HG03103 (cell line): ENCODE data around the gene PRORP.
"Not testable (repeated sequence)": the region's sequence is repeated elsewhere in the genome, so short reads cannot be mapped to it uniquely, and the experiment has no call there.

Source experiments
- ATAC-seq: cut with Tn5 transposase; IDR thresholded peaks from one replicate; pipeline ENCODE4 v1.9.1; 2021; ENCODE audit warnings: low read depth; ENCODE audit not compliant: unreplicated experiment

PRORP gene

DNA sequence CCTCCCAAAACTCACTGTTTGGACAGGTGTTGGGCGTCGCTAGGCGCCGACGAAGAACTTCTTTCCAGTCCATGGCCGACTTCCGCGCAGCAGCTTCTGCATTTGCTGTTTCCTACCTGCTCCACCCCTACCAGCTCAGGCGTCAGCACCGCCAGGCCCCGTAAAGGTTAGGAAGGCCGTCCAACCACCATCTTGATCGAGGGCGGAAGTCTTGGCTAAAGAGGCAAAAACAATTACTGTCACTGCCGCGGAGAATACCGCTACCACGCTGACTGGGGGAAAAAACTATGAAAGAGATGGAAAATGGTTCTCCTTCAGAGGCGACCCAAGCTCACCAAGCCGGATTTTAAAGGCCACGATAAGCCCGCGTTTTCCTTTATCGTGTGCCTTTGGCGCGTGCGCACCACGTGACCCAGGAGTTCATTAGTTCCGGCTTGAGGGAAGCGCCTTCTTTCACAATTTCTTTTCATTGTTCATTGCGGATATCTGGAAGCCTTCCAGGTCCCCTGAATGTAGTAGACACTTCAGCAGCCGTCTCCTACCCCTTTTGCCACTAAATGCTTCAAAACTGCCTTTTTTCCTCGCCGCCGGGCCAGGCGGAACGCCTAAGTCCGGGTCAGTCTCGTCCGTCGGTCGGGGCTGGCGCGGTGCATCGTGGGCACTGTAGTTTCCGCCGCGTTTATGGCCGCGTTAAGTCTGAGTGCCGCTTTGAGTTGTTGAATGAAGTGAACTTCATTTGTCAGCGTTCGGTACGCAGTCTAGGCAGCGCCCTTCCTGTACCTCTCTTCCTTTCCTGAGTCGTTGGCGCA, at the start of gene PRORP, which contains the start of gene PPP2R3C:
Gene PRORP, plus strand, starts transcription at position 666 of the 809 bp plus-strand sequence. CDS start 694 bp downstream, outside the sequence.
Gene PPP2R3C, minus strand, starts transcription at position 104 of the 809 bp plus-strand sequence. Its CDS starts 31 bp downstream, at position 73.
- ATAC-seq, result peak; percentile 86

DNA sequence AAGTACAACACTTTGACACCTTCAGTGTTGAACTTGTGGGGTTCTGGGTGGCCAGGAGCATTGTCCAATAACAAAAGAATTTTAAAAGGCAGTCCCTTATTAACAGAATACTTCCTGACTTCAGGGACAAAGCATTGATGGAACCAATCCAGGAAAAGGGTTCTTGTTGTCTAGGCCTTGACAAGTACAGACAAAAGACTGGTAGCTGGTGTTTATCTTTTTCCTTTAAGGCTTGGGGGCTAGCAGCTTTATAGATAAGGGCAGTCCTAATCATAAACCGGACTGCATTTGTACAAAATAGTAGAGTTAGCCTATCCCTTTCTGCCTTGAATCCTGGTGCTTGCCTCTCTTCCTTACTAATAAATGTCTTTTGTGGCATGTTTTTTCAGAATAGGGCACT, 48.9 kb upstream of the PRORP start:
- ATAC-seq, result no peak

DNA sequence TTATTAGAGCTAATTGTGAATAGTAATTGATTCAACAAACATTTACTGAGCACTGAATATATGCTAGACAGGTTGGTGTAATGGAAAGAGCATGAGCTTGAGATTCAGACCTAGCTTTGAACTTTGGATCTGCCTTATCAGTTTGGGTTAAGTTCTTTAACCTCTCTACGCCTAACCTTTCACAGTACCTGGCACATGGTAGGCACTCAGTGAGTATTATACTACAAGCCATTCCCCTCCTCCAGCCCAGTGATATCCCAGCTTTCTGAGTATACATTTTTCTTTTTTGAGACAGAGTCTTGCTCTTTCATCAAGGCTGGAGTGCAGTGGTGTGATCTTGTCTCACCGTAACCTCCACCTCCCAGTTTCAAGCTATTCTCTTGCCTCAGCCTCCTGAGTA, 44.3 kb upstream of the PRORP start:
- no peak for ATAC-seq

DNA sequence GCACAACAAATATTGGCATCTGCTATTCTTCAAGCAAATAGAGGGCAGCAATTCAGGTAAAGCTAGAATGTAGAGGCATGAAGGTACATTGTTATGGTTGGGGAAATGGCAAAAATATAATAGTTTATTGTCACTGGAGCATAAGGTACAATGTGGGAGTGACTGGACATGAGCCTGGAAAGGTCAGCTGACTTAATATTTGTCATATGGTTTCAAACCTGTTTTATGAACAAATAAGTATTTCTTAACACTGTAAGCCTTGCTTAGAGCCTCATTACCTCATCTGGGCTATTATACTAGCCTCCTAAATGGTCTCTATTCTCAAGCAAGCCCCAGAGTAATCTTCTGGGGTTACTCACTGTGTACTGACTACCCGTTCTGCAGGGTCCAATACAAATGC, 42.6 kb upstream of the PRORP start:
- ATAC-seq, result no peak

DNA sequence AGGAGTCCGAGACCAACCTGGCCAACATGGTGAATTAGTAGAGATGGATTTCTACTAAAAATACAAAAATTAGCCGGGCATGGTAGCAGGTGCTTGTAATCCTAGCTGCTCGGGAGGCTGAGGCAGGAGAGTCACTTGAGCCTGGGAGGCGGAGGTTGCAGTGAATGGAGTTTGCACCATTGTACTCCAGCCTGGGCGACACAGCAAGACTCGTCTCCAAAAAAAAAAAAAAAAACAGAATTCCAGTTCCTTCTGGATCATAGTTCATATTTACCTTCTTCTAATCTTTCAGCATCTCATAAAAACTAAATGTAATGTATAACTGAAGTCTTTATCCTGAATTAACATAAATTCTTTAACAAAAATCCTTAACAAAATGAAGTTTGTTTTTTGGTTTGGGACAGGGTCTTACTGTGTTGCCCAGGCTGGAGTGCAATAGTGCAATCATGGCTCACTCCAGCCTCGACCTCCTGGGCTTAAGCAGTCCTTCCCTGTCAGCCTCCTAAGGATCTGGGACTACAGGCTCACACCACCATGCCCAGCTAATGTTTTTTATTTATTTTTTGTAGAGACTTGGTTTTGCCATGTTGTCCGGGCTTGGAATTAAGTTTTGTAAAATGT, 38.7 kb upstream of the PRORP start:
- no peak for ATAC-seq

DNA sequence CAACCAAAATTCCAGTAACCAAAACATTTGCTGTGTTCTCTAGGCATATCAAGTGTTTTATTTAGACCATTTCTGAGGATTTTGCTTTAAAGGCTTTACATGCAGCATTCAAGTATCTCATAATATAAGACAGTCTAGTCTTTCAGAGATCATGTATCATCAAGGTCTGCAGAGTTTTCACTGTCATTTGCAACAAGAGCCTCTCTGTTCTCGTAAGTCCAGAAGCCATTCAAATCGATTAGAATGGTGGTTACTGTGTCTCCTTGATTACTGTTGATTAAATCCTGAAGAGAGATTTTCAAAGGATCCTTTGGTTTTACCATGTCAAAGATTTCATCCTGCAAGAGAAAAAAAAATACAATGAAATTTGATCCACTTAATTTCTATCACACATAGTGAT, 36.9 kb upstream of the PRORP start:
- ATAC-seq, result no peak

DNA sequence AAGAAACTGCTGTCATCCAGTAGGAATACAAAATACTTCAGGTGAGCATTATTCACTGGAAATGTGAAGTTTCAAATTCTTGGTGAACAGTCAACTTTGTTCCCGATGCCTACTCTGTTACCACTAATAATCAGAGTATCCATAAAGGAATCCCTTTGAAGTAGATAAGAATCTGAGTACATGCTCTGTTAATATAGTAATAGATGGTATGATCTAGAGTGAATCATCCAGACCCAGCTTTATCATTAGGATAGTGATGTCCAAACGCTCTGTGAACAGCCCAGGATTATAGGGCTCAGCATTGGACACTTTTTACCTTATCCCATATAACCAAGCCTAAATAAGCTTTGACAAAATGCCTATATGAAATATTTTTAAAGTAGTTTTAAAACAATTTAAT, 33.8 kb upstream of the PRORP start:
- ATAC-seq, result no peak

DNA sequence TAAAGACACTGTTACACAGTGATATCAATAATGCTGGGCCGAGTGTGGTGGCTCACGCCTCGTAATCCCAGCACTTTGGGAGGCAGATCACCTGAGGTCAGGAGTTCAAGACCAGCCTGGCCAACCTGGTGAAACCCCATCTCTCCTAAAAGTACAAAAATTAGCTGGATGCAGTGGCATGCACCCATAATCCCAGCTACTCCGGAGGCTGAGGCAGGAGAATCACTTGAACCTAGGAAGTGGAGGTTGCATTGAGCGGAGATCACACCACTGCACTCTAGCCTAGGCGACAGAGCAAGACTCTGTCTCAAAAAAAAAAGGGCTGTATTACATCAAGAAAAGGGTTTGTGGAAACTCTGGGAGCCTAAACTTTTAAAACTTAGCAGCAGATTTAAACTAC, 27.7 kb upstream of the PRORP start:
- not testable (repeated sequence) for ATAC-seq

DNA sequence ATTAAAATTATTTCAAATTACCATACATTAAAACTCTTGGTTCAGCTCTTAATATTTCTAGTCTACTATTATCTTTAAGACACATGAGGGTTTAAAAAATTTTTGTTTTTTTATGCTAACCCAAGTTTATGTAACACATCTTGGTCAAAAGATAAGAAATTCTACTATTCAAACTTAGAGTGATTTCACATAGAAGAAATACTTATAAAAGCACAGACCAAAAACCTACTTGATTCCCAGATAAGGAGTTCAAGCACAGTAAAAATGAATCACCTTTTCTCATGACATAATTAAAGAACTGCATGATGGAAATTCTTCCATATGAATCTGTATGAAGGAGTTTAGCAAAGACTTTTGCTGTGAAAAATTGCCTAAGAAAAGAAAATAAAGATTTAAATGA, 14.5 kb upstream of the PRORP start:
- no peak for ATAC-seq

DNA sequence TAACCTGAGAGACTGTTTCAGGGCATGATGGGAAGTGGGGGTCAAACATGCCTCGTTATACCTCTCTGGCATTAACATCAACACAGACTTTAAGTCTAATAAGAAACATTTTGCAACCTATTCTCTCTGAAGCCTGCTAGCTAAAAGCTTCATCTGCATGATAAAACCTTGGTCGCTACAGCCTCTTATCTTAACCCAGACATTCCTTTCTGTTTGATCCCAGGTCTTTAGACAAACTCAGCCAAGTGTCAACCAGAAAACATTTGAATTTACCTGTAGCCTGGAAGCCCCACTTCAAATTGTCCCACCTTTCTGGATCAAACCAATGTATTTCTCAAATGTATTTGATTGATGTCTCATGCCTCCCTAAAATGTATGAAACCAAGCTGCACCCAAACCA, 9.7 kb upstream of the PRORP start:
- ATAC-seq, result no peak

DNA sequence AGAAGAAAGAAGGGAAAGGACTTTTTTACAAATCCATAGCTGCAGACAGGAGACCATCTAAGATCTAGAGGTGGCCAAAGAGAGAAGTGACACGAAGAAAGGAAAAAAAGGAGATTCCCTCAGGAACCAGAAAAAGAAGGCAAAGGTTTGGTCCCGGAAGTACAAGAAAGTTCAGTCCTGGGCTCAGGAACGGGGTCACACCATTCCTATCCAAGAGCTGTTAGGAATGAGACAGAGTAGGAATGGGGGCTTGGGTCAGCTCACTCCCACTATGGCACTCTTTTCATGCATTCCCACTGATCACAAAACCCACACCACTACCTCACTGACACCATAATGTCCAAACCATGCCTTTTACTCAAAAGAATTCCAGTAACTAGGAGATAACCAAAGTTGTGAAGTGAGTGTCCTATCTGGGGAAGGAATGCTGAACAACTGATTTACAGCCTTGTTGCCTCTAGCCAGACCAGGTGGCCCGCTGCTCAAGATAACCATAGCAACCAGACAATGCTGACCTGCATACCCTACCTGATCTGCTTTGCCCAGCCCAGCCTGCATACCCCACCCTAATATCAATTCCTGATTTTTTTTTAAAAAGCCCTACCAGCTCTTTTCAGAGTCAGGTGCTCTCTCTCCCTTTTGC, 8.9 kb upstream of the PRORP start:
- no peak for ATAC-seq

DNA sequence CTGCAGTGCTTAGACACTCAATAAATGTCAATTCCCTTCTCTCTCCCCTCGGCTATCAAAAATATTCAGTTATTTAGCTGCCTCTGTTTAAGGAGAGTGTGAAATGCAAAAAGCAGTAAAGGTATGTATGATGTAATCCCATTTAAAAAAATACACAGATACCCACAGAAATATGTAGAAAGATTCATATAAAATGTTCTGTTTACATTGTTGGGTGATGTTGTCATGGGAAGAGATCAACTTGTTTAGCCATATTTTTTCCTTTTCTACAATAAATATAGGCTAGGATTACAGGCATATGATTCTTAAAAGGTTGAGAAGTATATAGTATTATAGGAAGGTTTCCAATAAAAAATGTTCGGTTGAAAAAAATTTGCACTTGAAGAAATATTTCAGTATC, 8.3 kb upstream of the PRORP start:
- ATAC-seq, result no peak

DNA sequence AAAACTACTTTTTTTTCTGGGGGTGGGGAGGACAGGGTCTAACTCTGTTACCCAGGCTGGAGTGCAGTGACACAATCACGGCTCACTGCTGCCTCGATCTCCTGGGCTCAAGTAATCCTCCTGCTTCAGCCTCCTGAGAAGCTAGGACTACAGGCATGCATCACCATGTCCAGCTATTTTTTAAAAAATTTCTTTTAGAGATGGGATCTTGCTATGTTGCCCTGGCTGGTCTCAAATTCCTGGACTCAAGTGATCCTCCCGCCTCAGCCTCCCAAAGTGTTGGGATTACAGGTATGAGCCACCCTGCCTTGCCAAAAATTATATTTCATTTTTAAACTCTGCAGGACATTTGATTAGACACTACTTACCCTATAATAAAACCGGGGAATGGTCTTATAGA, 6.1 kb upstream of the PRORP start:
- no peak for ATAC-seq

DNA sequence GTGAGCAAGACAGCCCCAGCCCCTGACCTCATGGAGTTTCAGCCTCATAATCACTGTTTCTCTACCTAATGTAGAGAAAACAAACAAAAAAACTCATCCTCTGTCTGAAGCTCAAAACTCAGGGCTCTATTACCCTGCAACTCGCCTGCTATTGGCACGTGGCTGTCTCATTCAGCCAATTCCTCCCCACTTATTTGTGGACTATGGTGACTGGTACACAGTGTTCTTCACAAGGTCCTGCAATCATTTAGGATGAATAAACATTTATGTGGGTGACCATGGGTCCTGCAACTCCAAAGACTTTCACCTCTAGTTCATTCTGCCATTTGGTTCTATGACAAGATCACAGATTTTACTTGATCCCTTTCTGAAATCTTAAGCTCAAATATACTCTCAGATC, 5.2 kb upstream of the PRORP start:
- ATAC-seq, result no peak

DNA sequence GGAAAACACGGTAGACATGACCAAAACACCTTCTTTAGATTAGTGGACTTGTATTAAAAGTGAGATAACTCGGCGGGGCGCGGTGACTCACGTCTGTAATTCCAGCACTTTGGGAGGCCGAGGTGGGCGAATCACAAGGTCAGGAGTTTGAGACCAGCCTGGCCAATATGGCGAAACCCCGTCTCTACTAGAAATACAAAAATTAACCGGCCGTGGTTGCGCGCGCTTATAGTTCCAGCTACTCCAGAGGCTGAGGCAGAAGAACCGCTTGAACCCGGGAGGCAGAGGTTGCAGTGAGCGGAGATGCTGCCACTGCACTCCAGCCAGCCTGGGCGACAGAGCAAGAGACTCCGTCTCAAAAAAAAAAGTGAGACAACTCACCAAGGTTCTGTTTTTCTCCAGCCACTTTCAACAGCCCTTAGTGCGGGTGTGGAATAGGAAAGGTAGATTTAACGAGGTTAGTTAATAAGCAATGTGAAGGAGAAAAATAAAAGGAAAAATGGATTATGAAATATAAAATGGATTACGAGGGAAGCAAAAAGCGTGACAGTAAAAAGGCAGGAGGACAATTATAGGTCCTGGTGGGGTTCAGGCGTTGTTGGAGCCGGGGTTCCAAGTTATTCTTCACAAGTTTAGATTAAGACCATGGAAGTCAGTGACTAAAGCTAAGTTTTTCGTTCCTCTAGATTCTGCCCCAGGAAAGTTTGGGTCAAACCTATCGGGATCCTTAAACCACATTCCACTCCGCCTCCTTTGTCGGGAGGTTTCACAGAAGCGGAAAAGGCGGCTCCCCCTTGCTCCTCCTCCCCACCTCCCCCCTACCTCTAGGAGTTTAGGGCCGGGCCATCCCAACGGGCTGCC, 1.1 kb upstream of the PRORP start:
- no peak for ATAC-seq

DNA sequence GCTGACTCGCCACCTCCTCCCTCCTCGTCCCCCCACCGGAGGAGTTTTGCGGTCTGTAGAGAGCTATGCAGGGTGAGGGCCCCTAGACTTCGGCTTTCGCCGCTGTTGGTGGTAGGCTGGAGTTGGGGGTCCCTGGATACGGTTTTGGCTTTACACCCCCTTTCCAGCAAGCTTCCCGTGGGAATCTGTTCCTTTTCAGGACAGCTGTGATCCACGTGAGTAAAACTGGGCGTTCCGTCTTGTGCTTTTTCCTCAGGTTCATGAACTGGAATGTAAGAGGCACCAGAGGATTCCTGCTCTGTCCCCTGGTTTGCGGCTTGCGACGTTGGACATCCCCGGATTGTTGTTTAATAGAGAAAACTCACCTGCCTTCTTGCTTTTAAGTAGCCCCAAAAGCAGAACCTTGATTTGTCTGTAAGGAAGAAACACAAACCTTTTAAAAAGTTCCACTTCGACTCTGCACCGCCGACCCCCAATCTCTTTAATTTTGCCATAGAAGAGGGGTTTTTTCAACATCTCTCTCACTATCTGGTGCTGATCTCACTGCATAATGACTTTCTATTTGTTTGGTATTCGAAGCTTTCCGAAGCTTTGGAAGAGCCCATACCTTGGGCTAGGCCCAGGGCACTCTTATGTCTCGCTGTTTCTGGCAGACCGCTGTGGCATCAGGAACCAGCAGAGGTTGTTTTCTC, 490 bp downstream of the PRORP start:
- ATAC-seq, result no peak

DNA sequence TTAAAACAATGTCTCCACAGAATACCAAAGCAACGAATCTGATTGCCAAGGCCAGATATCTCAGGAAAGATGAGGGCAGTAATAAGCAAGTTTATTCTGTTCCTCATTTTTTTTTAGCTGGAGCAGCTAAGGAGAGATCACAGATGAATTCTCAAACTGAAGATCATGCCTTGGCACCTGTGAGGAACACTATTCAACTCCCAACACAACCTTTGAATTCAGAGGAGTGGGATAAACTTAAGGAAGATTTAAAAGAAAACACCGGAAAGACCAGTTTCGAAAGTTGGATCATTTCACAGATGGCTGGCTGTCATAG, 994 bp downstream of the PRORP start:
- no peak for ATAC-seq

DNA sequence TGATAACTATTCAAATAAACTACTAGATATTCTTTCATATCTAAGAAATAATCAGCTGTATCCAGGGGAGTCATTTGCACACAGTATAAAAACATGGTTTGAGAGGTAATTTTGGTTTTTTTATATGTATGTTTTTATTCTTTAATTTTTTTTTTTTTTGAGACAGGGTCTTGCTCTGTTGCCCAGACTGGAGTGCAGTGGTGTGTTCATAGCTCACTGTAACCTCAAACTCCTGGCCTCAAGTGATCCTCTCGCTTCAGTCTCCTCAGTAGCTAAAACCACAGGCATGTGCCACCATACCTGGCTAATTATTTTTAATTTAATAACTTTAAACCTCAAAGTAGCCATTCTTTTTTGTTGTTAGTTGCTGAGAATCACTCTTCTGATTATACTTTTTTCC, 1.8 kb downstream of the PRORP start:
- no peak for ATAC-seq

DNA sequence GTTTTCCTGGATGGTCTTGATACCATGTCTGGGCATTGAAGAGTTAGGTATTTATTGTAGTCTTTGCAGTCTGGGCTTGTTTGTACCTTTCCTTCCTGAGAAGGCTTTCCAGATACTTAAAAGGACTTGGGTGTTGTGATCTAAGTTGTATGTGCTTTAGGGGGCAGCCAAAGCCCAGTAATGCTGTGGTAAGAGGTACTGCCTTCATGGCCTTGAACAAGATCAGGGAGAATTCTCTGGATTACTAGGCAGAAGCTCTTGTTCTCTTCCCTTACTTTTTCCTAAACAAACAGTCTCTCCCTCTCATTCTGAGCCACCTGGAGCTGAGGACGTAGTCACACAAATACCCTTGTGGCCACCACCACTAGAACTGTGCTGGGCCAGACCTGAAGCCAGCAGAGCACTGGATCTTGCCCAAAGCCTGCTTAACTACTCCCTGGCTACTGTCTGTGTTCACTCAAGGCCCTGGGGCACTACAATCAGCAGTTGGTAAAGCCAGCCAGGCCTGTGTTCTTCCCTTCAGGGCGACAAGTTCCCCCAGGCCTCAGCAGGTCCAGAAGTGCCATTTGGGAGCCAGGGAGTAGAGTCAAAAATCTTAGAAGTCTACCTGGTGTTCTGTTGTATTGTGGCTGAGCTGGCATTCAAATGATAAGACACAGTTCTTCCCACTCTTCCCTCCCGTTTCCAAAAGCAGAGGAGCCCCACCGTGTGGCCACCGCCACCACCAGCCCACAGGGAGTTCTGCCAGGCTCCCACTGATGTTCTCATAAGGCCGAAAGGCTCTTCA, 11.4 kb downstream of the PRORP start:
- no peak for ATAC-seq
